T1000 (cell line): Measurements from ENCODE around the gene MYL7.

Experiments used
- DNase-seq: peaks from one replicate; lab custom pipeline; 2025; ENCODE audit warnings: mixed read lengths; lab: John Stamatoyannopoulos, UW

The MYL7 gene

DNA sequence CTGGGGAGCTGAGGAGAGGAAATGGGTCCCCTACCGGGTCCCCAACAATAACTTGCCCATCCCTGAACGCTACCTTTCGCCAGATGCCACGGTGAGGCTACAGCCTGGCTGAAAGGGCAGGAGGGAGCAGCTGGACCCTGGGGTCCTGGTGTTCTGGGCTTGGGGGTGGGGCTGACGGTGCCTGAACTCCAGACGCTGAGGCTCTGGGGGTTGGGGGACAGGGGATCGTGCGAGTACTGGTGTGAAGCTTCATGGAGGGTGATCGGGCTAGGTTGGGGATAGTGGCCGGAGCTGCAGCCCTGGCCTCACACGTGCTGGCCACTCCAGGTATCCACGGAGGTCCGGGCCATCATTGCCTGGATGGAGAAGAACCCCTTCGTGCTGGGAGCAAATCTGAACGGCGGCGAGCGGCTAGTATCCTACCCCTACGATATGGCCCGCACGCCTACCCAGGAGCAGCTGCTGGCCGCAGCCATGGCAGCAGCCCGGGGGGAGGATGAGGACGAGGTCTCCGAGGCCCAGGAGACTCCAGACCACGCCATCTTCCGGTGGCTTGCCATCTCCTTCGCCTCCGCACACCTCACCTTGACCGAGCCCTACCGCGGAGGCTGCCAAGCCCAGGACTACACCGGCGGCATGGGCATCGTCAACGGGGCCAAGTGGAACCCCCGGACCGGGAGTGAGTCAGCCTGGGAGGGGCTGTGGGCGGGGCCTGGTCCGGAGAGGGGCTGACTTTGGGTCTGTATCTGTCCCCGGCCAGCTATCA lies 28.7 kb downstream of the MYL7 start:
- DNase-seq, result no peak

GRCh38 chr7:44111761-44112160 lies 29.4 kb downstream of the MYL7 start:
- DNase-seq, result no peak

GRCh38 chr7:44110719-44111635 lies 30.2 kb downstream of the MYL7 start:
- no peak for DNase-seq

DNA sequence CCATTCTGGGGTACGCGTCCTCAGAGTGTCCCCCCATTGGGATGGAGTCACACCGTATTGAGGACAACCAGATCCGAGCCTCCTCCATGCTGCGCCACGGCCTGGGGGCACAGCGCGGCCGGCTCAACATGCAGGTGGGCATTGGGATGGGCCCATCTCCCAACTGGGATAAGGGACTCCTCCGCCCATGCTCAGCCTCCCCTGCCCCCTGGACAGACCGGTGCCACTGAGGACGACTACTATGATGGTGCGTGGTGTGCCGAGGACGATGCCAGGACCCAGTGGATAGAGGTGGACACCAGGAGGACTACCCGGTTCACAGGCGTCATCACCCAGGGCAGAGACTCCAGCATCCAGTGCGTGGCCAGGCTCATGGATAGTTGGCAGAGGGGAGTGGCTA lies 31.1 kb downstream of the MYL7 start:
- no peak for DNase-seq

GRCh38 chr7:44108768-44109750 lies 32.1 kb downstream of the MYL7 start:
- DNase-seq, result no peak

DNA sequence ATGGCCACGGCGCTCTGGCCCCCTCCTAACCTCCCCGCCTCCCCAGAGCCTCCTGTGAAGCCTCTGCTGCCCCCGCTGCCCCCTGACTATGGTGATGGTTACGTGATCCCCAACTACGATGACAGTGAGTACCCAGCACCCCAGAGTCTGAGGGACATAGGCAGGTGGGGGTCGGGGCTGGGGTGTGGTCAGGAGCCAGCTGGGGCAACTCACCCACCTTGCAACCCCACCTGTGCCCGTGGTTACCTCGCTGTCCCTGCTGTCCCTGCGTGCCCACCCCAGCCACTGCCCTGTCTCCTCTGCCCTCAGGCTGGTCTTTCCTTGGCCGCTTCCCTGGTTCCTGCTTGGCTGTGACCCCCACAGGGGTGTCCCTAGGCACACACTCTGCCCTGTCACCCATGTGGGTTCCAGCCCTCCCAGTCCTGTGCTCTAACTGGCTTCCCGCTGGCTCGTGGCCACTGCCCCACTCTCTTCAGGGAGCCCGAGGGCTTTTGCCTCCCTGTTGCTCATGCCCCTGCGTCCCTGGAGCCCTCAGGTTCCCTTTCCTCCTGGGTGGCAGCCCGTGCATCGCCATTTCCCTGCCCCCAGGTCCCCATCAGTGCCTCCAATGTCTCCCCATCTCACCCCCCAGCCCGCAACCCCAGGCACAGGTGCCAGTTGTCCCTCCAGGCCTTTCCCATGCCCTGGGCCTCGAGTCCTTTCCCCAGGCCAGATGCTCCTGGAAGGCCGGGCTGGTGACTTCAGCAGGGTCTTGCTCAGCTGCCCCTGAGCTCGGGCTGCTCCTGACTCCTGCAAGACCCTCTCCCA lies 33.0 kb downstream of the MYL7 start:
- DNase-seq, result no peak

GRCh38 chr7:44107116-44107960 lies 33.8 kb downstream of the MYL7 start:
- no peak for DNase-seq

- no peak for DNase-seq
Observed at GRCh38 chr7:44106311-44107065, 34.6 kb downstream of the MYL7 start.

DNA sequence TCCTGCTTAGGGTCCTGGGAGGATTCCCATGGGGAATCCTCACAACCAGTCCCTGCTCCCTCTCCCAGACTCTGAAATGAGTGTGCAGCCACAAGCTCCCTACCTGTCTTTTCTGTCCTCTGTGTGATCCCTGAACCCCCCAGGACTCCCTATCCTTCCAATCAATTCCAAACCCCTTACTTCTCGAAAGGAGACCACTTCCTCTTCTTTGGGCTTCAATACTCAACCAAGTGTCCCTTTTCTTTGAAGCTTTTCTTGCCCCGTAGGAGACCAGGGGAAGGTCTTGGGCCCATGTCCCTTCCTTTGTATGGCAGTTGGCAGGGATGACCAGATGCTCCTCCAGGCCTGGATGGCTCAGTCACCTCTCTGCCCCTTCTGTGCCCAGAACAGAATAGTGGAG lies 35.3 kb downstream of the MYL7 start:
- DNase-seq, result no peak

- peak; percentile 41 for DNase-seq
Observed at GRCh38 chr7:44104860-44105771, 36.0 kb downstream of the MYL7 start.

DNA sequence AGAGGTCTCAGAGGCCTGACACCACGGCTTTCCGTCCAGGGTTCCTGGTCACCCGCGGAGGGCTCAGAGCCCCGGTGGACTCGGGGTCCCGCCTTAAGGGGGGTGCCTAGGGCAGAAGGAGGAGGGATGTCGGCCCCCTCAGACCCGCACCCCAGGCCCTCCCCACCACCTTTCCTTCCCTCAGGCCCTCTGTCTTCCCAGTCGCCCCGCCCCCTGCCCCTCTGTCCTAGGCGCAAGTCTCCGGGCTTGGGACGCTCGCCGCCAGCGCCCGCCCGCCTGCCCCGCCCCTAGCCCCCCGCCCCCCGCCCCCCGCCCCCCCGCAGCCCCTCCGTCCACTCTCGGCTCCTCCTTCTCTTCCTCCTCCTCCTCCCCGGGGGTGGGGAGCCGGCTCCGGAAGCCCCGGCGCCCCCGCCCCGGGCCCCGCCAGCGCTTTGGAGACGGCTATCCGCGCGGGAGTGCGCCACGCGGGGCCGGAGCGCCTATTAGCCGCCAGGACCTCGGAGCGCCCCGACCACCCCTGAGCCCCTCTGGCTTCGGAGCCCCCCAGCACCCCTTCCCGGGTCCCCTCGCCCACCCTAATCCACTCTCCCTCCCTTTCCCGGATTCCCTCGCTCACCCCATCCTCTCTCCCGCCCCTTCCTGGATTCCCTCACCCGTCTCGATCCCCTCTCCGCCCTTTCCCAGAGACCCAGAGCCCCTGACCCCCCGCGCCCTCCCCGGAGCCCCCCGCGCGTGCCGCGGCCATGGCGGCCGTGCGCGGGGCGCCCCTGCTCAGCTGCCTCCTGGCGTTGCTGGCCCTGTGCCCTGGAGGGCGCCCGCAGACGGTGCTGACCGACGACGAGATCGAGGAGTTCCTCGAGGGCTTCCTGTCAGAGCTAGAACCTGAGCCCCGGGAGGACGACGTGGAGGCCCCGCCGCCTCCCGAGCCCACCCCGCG lies 36.9 kb downstream of the MYL7 start, which contains the start of gene AEBP1:
AEBP1 (plus strand) TSS at position 423 of the 937 bp plus-strand sequence; CDS start at position 744, 321 bp downstream.
- DNase-seq, result no peak

DNA sequence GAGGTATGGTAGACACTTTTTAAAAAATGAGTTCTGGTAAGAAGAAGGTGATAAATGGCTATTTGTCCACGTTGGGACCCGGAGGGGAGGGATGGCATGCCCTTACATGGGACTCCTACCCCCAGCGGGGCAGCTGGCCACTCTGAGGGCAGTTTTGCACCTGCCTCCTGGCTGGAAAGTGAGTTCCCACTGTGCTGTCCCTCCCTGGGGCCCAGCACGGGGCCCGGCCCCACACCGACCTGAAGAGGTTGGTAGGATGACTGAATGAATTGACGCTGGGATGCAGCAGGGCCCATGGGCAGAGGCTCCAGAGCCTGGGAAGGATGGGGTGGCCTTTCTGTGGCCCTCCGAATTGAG lies 37.6 kb downstream of the MYL7 start:
- DNase-seq, result no peak

DNA sequence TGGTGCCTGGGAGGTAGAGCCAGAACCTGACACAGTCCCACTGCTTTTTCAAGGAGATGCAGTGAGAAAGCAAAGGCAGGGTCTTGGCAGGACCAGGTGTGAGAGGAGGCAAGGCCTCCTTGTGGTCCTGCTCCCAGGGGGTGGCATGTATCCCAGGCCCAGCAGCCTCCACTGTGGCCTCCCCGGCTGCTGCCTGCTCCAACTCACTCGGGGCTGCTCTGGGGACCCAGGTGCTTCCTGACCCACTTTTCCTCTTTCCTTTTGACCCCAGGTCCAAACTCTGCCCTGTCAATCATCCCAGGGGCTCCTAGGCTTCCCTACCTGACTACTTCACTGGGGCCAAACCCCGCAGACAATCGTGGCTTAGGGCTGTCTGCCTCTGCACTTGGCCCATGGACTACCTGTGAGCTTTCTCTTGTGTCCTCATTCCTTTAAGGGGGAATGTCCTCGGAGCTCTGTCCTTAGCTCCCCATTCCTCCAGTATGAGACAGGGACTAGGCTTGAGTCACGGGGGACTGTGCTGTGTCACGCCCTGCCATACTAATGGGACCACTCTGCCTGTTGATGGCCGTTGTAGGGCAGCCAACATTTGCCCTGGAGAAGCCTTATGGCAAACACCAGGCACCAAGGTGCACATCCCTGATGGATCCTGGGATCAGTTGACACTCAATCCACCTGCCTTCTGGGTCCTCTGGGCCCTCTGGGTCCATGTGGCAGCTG lies 38.1 kb downstream of the MYL7 start:
- no peak for DNase-seq

DNA sequence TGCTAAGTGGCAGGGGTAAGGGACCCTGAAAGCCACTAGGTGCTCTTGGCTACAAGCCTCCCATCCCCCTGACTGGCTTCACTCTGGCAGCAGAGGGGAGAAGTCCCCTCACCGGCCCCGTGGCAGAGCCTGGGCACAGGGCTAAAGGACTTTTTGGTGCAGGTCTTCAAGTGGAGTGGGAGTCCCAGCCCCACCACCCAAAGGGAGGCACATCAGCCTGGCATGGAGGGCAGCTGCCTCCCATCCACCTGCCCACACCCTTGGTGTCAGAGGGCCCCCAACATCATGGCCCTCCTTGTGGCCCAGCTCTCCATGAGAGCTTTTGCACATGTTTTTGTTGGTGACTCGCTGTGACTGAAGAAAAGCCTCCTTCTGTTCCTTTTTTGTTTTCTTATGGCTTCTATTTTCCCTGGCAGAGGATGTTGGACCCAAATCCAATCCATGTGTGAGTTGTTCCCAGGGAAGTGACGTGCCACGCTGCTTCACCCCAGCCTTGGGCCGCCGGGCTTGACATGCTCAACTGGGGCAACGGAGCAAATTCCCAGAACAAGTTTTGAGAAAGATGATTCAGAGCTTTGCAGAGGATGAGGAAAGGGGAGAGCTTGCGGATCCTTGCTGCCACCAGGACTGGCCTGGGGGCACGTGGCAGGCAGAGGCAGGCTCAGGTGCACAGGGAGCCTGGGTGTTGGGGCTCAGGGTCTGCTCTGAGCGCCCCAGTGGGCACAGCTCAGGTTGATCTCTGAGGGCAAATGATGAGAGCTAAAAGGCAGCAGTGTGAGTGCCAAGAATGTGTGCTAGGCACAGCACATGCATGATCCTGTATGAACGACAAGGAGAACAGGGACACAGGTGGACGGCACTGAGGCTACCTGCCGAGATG lies 38.9 kb downstream of the MYL7 start:
- DNase-seq, result peak; percentile 41

DNA sequence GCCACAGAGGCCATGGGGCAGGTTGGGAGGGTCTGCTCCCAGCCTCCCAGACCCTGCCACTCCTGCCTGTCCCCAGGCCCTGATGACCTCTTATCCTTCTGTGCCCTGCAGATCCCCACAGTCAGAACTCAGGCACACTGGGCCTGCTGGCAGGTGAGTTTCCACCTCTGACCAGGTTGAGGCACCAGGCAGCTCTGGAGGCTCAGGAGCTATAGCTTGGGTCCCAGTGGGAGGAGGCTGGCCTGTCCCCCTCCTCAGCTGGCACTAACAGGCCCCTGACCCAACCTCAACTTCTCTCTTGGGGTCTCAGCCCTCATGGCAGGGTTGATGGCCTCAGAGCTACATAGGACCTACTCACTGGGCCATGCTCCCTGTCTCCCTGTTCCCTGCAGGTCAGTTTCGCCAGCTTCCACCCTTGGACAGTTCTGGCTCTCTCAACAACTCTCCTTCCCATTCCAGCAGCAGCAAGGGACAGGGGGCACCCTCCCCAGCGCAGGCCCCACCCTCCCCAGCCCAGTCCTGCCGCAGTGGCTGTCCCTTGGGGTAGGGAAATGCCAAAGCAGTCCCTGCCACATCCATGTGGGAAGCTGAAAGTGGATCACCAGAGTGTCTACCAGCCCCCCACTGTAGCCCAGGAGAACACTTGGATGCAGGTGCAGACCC lies 39.7 kb downstream of the MYL7 start:
- no peak for DNase-seq
